COR-L47 (cell line): Measurements from ENCODE around the gene ZNF410.
A peak's percentile ranks its signal among the peaks of the same experiment; 100 is the strongest.
"Not testable (repeated sequence)": the region's sequence is repeated elsewhere in the genome, so short reads cannot be mapped to it uniquely, and the experiment has no call there.

Source experiments
- DNase-seq: peaks from one replicate; lab custom pipeline; 2025; lab: John Stamatoyannopoulos, UW

ZNF410 gene

DNA sequence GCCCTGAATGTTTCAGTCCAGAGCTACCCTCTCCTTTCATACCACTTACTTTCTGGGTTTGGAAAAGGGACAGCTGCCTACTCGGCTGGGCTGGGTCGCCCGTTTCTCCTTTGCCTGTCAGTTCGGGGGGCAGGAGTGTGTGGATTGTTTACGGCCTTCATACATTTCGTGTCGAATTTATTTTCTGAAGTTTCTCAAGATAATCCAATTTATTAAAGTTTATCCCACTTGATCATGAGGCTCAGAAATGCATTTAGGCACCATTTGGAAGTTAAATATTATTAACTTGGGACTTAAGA lies 608 bp downstream of the ZNF410 start:
- no peak for DNase-seq

DNA sequence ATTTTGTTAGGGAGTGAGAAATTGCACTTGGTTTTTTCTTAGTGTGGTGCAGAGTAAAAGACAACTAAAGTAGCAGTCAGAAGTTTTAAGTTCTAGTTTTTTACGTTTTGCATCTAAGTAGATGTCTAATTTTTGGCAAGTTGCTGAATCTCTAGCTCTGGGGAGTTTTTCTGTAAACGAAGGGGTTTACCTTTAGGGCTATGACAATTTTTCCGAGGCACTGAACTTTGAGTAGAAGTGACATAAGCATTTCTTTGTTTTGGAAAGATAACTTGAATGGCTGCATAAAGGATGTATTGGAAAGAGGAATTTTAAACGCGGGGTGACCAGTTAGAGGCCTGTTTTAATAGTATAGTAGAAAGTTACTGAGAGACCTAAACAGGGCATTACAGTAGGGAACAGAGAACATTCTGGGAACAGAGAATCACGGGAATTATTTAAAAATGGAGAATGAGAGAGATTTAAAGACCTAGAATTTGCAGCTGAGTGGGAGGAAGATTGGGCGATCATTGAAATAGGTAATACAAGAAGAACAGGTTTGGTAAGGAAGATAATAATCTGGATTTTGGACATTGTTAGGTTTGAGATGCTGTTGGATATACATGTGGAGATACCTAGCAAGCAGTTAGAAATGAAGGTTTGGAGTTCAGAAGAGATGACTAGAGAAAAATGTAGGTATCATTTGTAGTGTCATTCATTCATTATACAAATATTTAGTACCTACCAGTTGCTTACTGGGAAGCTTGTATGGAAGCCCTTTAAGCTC lies 1.2 kb downstream of the ZNF410 start:
- DNase-seq: no peak

DNA sequence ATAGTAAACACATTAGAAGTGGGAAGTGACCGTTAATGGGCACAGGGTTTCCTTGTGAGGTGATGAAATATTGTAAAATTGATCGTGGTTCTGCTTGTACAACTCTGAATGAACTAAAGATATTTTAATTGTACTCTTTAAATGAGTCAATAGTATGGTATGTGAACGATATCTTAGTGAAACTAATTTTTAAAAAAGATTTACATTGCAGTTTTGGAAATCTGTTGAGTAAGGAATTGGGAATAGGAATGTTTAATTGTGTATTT lies 1.7 kb downstream of the ZNF410 start:
- no peak for DNase-seq

DNA sequence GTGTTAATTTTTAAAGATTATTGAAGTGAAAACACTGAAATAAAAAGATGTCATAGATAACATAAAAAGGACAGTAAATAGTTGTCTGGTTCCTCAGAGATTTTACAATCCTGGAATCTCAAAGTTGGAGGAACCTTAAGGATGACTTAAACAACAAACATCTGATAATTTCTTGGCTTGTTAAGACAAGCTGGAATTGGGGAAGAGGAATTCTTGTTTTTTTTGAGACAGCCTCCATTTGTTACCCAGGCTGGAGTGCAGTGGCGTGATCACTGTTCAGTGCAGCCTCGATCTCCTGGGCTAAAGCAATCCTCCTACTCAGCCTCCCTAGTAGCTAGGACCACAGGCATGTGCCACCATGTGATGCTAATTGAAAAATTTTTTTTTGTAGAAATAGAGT lies 2.3 kb downstream of the ZNF410 start:
- no peak for DNase-seq

DNA sequence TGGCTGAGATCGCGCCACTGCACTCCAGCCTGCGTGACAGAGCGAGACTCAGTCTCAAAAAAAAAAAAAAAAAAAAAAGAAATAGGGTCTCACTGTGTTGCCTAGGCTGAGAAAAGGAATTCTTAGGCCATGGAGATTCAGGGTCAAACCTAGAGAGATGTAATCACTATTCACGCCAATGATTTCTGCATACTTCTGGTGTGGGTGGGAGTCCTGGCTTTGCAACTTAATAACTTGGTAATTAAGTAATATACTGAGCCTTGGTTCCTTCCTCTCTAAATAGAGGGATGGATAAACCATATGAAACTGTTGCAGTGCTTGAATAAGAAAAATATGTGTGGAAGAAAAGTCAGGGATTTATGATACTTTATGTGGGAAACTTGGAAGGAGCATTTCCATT lies 2.7 kb downstream of the ZNF410 start:
- no peak for DNase-seq

DNA sequence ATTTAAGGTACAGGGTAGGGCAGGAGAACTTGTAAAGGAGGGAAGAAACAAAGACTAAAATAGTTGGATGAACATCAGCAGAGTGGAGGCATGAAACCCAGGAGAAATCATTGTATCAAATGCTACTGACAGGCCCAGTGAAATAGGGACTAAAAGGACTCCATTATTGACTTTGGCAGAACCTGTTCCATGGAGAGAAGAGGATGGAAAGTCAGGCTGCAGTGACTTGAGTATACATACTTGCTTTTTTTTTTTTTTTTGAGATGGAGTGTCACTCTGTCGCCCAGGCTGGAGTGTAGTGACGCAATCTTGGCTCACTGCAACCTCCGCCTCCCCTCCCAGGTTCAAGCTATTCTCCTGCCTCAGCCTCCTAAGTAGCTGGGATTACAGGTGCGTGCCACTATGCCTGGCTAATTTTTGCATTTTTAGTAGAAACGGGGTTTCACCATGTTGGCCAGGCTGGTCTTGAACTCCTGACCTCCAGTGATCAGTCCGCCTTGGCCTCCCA lies 7.6 kb downstream of the ZNF410 start:
- DNase-seq: not testable (repeated sequence)

DNA sequence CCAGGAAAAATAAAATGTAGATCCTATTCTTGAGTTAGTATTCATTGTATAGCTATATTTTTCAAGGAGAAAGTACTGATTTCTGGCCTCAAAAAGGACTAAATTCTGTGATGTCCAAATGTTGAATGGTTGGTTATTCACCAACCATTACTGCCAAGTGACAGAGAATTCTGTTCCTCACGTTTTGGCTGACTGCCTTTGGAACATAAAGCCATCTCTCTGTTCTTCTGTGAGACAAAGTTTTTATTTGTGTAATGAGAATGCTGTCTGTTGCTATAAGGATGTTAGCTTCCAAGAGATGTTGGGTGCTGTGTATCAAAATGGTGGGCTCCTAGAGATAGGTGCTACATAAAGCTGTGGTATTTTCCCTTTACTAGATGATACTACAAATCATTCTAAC lies 9.3 kb downstream of the ZNF410 start:
- DNase-seq: no peak

DNA sequence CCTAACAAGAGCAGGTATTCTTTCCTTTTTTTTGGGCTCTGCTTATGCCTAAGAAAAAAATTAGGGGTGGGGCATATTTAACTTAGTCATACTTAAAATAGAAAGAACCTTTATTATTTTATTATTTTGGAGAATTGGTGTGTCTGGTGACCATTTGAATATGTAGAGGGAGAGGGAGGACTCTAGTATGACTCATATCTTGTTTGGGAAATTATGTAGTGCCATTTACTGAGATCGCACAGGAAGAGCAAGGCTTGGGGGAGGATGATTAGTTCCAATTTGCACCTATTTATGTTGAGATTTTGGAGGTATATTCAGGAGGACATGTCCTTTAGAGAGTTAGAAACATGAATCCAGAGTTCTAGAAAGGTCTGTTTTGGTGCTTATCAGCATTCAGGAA lies 9.9 kb downstream of the ZNF410 start:
- DNase-seq: no peak

DNA sequence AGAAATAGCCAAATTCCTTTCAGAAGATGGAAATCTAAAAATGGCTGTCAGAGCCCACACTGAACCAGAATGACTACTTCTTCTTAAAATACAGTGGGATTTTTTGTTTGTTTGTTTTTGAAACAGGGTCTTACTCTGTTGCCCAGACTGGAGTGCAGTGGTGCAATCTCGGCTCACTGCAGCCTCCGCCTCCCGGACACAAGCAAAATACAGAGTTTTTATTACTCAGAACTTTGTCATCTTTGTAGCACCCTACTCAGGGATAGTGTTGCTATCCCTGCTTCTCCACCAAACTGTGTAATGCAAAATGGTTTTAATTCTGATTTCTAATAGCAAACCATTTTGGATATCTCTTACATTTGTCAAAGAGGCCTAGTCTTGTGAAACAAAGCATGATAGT lies 16.4 kb downstream of the ZNF410 start:
- no peak for DNase-seq

DNA sequence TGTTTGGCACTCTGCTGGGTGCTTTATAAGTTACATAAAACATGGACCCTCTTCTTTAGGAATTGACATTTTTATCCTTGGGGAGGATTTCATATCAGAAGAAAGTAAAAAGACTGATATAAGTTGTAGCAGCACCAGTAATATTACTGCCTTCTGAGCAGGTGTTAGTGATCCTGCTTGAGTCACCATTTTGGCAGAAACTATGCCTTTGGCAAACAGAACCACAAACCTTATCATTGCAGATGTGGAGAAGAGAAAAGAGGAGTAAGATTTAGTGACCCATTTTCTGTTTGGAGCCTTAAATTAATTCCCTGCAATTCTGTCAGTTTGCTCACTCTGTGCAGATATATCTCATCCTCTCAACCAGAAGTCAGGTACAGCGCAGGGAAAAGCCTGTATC lies 23.0 kb downstream of the ZNF410 start:
- DNase-seq: no peak

DNA sequence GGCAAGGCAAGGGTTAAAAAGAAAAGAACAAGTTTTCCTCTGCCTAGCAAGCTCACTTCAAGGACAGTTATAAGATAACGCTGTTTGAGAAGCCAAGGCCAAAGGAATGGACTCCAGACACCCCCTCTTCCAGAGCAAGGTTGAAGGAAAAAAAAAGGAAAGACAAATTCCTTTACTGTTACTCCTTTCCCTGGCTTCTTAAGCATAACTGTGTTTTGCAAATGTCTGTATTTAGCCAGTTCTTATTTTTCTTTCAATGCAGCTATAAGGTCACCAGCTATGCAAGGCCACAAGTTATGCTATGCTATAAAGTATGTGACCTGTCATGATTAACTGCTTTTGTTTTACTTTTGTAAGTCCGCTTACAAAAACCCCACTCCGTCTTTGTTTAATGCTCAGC lies 26.6 kb downstream of the ZNF410 start:
- DNase-seq: no peak

DNA sequence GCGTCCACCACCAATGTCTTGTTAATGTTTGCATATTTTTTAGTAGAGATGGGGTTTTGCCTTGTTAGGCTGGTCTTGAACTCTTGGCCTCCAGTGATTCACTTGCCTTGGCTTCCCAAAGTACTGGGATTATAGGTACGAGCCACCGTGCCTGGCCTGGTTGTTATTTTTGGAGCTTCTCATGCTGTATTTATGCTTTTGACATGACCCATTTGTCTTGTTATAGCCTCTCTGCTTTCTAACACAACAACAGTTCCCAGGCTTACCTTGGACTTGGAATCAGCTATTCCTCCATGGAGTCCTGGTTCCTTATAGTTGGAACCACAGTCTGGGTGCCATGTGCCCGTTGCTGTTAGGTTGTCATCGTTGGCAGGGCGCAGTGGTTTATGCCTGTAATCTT lies 29.7 kb downstream of the ZNF410 start:
- no peak for DNase-seq

DNA sequence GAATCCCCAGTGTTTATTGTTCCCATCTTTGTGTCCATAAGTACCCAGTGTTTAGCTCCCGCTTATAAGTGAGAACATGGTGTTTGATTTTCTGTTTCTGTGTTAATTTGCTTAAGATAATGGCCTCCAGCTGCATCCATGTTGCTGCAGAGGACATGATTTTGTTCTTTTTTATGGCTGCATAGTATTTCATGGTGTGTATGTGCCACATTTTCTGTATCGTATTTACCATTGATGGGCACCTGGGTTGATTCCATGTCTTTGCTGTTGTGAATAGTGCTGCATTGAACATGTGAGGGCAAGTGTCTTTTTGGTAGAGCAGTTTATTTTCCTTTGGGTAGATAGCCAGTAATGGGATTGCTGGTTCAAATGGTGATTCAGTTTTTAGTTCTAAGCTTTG lies 32.8 kb downstream of the ZNF410 start:
- not testable (repeated sequence) for DNase-seq

DNA sequence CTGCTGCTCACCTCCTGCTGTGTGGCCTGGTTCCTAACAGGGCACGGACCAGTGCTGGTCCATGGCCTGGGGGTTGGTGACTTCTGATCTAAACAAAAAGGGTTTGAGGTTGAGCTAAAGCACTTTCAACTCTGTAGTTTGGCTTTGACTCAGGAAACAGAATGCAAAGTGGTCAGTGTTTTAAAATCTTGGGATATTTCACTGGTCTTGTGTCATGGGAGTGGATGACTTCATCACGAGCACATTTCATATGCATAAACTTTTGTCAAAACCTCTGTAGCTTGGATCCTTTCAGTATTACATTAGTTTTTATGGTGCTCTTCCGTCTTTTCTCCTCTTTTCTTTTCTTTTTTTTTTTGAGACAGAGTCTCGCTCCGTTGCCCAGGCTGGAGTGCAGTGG lies 37.7 kb downstream of the ZNF410 start:
- DNase-seq: no peak

DNA sequence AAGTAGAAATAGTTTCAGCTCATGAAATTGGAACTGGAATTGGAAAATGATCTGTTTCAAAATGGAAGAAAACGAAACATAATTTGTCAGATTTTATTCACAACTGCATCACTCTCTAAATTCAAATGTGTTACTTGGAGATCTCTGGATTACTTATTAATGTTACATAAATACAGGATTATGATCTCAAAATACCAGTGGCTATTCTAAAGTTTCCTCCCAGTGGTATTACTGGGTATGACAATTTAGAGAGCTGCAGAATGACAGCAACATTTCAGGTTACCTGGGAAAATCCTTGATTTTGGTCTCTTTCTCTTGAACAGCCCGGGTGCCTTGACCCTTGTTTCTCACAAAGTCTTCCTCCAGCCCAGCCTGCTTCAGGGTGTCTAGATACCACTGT lies 49.0 kb downstream of the ZNF410 start:
- no peak for DNase-seq

DNA sequence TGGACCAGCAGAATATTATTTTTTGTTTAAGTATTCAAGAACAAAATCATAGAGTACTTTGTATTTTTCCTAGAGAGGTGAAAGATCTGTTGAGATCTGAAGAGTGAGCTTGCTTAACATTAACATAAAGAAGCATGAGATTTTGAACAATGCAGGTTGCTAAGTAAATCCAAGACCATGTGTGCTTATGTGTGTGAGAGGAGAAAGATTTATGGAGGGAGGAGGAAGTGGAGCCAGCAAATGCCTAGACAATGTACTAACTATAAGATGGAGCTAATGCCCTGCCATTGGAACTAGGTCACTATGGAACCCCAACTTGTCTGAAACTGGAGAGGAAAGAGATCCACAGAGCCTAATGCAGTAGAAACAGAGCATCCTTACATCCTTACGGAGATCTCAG lies 49.9 kb downstream of the ZNF410 start:
- no peak for DNase-seq

DNA sequence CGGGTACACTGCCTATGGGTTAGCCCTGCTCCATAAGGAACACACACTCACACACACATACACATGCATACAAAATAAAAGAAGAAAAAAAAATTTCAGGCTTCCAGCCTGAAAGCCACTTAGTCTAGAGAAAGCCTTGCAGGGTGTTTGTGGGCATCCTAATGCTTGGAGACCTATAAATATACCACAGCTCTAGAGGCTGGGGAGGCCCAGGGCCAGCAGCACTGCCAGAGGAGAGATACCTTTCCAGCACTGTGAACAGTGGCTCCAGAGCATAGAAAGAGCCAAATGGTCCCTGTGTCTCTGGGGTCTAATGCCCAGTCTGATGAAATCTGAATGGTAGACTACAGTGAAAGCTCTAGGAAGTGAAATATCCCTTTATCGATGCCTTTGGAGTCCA lies 50.4 kb downstream of the ZNF410 start:
- no peak for DNase-seq

DNA sequence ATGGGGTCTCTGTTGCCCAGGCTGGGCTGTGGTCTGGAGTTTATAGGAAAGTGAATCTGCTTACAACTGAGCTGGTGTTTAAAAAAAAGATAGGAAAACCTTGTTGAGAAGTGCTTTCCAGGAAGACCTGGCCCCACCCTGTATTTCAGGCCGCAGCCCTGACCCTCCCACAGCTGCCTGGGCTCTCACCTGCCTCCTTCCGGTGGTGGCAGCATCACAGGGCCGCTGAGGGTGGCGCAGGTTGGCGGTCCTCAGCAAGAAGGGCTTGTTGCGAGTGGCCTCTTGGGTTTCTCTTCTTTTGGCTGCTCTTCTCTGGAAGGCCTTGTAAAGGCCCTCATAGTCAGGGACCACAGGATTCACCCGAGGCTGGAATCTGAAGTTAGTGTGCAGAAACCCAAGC lies 55.5 kb downstream of the ZNF410 start:
- no peak for DNase-seq

DNA sequence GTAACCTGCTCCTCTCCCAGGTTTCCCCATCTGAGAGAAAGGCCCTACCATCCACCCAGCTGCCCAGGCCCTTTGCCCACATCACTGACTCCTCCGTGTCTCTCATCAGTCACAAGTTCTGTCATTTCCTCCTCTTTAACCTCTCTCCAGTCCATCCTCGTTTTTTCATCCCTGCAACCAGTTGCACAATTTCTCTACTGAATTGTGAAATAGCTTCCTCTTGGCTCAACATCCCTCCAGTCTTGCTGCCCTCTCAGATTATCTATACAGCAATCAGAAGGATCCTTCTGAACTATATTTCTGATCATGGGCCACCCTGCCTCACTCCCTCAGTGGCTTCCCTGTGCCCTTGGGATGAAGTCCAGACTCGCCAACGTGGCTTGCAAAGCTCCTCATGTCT lies 56.4 kb downstream of the ZNF410 start:
- DNase-seq: no peak

DNA sequence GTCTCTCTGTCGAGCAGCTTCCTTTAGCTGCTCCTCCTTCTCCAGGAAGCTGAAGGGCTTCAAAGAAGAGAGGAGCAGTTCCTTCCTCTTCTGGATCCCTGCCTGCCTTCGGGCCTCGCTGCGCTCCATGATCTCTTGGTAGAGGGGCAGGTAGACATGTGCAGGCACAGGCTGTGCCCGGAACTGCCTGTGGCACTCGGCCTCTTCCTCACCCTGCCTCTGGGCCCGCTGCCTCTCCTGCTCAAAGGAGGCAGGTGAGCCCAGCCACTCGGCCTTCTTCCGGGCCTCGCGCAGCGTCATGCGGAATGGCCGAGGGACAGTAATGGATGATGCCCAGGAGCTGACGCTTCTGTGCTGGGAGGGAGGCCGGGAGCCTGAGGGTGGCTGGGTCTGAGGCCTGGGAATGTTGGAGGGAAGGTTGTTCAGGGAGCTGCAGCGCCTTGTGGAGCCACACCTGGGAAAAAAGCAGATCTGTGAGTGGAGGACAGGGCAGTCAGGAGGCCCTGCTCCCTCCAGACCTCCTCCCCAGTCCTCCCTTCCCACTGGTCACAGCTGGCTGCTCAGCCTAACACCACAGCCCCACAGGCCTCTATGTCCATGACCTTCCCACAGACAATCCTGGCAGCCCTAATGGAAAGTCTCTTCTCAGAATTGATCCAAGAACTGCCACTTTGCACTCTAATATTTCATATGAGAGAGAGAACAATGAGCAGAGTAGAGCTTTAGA lies 57.9 kb downstream of the ZNF410 start:
- no peak for DNase-seq

DNA sequence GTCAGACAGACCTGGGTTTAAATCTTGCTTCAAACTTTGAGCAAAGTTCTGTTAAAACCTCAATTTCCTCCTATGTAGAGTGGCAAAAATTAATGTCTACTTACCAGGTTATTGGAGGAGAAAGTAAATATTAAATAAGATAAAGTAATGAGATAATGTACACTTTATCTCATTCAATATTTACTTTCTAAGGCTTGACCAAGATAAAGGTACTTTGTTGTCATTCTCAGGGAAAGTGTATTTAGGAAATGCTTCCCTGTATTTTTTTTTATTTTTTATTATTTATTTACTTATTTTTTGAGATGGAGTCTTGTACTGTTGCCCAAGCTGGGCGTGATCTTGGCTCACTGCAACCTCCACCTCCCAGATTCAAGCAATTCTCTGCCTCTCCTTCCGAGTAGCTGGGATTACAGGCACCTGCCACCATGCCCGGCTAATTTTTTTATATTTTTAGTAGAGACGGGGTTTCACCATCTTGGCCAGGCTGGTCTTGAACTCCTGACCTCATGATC lies 58.6 kb downstream of the ZNF410 start:
- no peak for DNase-seq

DNA sequence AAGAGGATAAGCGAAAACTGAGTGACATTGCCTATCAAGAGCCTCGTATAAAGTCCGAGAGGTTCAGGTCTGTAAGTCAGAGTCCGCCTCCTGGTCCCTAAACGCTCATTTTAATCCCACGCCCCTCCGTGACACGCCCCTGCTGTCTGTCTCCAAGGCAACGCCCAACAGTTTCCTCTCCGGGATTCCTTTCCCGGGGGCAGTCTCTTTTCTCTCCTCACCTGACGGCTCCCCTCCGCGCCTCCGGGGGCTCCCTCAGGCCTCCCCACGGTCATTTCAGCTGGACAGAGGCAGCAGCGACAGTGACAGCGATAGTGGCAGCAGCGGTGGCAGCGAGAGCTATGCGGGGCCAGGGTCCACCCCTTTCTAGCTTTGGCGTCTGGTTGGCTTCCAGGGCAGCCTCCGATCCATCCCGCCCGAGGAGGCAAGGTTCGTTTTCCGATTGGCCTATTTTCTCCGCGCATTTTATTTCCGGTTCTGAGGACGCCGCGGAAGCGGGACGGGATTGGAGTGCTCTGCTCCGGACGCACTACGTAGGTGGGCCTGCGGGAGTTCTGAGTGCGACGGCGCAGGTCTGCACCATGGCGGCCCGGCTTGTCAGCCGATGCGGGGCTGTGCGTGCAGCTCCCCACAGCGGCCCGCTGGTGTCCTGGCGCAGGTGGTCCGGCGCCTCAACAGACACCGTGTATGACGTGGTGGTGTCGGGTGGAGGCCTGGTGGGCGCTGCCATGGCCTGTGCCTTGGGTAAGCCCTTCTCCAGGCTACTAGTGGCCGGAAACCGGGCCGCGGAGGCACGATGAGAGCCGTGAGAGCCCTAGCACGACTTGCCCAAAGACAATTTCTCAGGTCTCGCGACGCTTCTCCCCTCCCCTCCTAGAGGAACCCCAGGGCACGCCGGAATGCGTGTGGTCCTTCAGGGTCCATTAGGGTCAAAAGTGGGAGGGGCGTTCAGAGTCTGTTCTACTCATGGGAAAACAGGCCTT lies 63.4 kb downstream of the ZNF410 start, which contains the start of the genes COQ6 and FAM161B:
COQ6 (plus strand) TSS at position 551 of the 983 bp plus-strand sequence; CDS start at position 582, 31 bp downstream.
FAM161B (minus strand) TSS at position 343 of the 983 bp plus-strand sequence; CDS start at position 275, 68 bp downstream.
- peak; percentile 98 for DNase-seq
